ENCODE data around the gene LRRC32. TPM values are rescaled to one million over a fixed set of nuclear protein-coding genes. Genes with fewer than 3 reads are reported as not detected.

The LRRC32 gene
- total and polyA plus RNA-seq, 10 of the 15 experiments (the other 5 are each of a cell fraction or from before 2014, with no cell fraction given): 0.56 to 20.8 (median 7.4) TPM

- no peak for TF ChIP-seq E2F8 (IDR thresholded peaks at IDR 0.05; ENCODE audit: low read depth, partially characterized antibody)
- TF ChIP-seq BHLHE40 (IDR thresholded peaks at IDR 0.05; ENCODE audit: borderline replicate concordance in 1 of 2, low read depth in 2 of 2, low read length in 1 of 2): no peak
- no peak for TF ChIP-seq POLR2AphosphoS2 (IDR thresholded peaks at IDR 0.05; ENCODE audit: low read depth, low read length)
- 0 out of 2 replicates have a peak, but pooled peaks have one; percentile 15 for TF ChIP-seq ATF7 (IDR thresholded peaks at IDR 0.05; ENCODE audit: low read depth)
- TF ChIP-seq, protein P1, sequence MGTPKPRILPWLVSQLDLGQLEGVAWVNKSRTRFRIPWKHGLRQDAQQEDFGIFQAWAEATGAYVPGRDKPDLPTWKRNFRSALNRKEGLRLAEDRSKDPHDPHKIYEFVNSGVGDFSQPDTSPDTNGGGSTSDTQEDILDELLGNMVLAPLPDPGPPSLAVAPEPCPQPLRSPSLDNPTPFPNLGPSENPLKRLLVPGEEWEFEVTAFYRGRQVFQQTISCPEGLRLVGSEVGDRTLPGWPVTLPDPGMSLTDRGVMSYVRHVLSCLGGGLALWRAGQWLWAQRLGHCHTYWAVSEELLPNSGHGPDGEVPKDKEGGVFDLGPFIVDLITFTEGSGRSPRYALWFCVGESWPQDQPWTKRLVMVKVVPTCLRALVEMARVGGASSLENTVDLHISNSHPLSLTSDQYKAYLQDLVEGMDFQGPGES (IDR thresholded peaks at IDR 0.05): no peak
- TF ChIP-seq PKNOX1 (IDR thresholded peaks at IDR 0.05): peak; percentile 47; the same call in 1 of the 2 replicates
- TF ChIP-seq IRF5 (IDR thresholded peaks at IDR 0.05; ENCODE audit: borderline replicate concordance): no peak
- no peak for TF ChIP-seq TARDBP (IDR thresholded peaks at IDR 0.05; ENCODE audit: borderline replicate concordance)
- no peak for TF ChIP-seq YY1 (IDR thresholded peaks at IDR 0.05; ENCODE audit: low read depth, low read length)
- no peak for TF ChIP-seq TCF3 (IDR thresholded peaks at IDR 0.05; ENCODE audit: borderline replicate concordance, insufficient read depth, low read depth, low read length)
- TF ChIP-seq ASH2L (IDR thresholded peaks at IDR 0.05; ENCODE audit: borderline replicate concordance, low read depth): no peak
- no peak for TF ChIP-seq GABPA (IDR thresholded peaks at IDR 0.05; ENCODE audit: low read depth)
- TF ChIP-seq, protein P2, sequence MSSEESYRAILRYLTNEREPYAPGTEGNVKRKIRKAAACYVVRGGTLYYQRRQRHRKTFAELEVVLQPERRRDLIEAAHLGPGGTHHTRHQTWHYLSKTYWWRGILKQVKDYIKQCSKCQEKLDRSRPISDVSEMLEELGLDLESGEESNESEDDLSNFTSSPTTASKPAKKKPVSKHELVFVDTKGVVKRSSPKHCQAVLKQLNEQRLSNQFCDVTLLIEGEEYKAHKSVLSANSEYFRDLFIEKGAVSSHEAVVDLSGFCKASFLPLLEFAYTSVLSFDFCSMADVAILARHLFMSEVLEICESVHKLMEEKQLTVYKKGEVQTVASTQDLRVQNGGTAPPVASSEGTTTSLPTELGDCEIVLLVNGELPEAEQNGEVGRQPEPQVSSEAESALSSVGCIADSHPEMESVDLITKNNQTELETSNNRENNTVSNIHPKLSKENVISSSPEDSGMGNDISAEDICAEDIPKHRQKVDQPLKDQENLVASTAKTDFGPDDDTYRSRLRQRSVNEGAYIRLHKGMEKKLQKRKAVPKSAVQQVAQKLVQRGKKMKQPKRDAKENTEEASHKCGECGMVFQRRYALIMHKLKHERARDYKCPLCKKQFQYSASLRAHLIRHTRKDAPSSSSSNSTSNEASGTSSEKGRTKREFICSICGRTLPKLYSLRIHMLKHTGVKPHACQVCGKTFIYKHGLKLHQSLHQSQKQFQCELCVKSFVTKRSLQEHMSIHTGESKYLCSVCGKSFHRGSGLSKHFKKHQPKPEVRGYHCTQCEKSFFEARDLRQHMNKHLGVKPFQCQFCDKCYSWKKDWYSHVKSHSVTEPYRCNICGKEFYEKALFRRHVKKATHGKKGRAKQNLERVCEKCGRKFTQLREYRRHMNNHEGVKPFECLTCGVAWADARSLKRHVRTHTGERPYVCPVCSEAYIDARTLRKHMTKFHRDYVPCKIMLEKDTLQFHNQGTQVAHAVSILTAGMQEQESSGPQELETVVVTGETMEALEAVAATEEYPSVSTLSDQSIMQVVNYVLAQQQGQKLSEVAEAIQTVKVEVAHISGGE (CRISPR knock-in tag; IDR thresholded peaks at IDR 0.05): no peak
- TF ChIP-seq NRF1 (conservative IDR thresholded peaks at IDR 0.05; ENCODE audit: low read depth, low read length): no peak
- TF ChIP-seq IKZF1 (conservative IDR thresholded peaks at IDR 0.05): no peak
These were observed 28.2 kb downstream of the LRRC32 start (continued) for GRCh38 chr11:76642341-76642740.
